Measurements from ENCODE around the gene CTDSPL2. TPM values are rescaled to one million over a fixed set of nuclear protein-coding genes. Genes with fewer than 3 reads are reported as not detected.

Gene CTDSPL2
- total RNA-seq, 1 donor from 2014 or later, result 74.7 TPM

- Mint-ChIP-seq H3K4me3 (no peak overlapping the region), H3K9me3 (peaks cover 20% of the 10 kb centered on the region), H3K4me1 (no peaks in the 10 kb centered on the region), H3K27me3 (ENCODE audit: low read depth) (no peaks in the 10 kb centered on the region), H3K36me3 (peaks cover 37% of the 10 kb centered on the region), H3K27ac (no peak overlapping the region)
- TF ChIP-seq CTCF (IDR thresholded peaks at IDR 0.05; ENCODE audit: unreplicated experiment), result no peak
- no peak for DNase-seq (ENCODE audit: low spot score in 2 of 2, unreplicated experiment in 2 of 2)
These were observed 41.4 kb downstream of the CTDSPL2 start for GRCh38 chr15:44468709-44469385.

GRCh38 chr15:44471885-44472455, 44.5 kb downstream of the CTDSPL2 start:
- Mint-ChIP-seq H3K27ac (no peak overlapping the region), H3K4me3 (no peak overlapping the region), H3K27me3 (ENCODE audit: low read depth) (no peaks in the 10 kb centered on the region), H3K36me3 (peaks cover 28% of the 10 kb centered on the region), H3K9me3 (peaks cover 19% of the 10 kb centered on the region), H3K4me1 (no peaks in the 10 kb centered on the region)
- DNase-seq (ENCODE audit: low spot score in 2 of 2, unreplicated experiment in 2 of 2), result no peak
- no peak for TF ChIP-seq CTCF (IDR thresholded peaks at IDR 0.05; ENCODE audit: unreplicated experiment)

GRCh38 chr15:44479343-44479742, 51.9 kb downstream of the CTDSPL2 start:
- no peak overlapping the region for H3K4me3 Mint-ChIP-seq
- H3K27me3 Mint-ChIP-seq (ENCODE audit: low read depth), result no peaks in the 10 kb centered on the region
- DNase-seq (ENCODE audit: low spot score in 2 of 2, unreplicated experiment in 2 of 2), result no peak
- H3K9me3 Mint-ChIP-seq, result peaks cover 3% of the 10 kb centered on the region
- no peak overlapping the region for H3K27ac Mint-ChIP-seq
- H3K4me1 Mint-ChIP-seq, result no peaks in the 10 kb centered on the region
- no peak for TF ChIP-seq CTCF (IDR thresholded peaks at IDR 0.05; ENCODE audit: unreplicated experiment)
- peaks cover 4% of the 10 kb centered on the region for H3K36me3 Mint-ChIP-seq

GRCh38 chr15:44482090-44482489, 54.7 kb downstream of the CTDSPL2 start:
- no peak for DNase-seq (ENCODE audit: low spot score in 2 of 2, unreplicated experiment in 2 of 2)
- H3K36me3 Mint-ChIP-seq, result peaks cover 5% of the 10 kb centered on the region
- H3K9me3 Mint-ChIP-seq, result peaks cover 3% of the 10 kb centered on the region
- no peak overlapping the region for H3K4me3 Mint-ChIP-seq
- no peak for TF ChIP-seq CTCF (IDR thresholded peaks at IDR 0.05; ENCODE audit: unreplicated experiment)
- no peak overlapping the region for H3K27ac Mint-ChIP-seq
- H3K4me1 Mint-ChIP-seq, result no peaks in the 10 kb centered on the region
- no peaks in the 10 kb centered on the region for H3K27me3 Mint-ChIP-seq (ENCODE audit: low read depth)

- DNase-seq (ENCODE audit: low spot score in 2 of 2, unreplicated experiment in 2 of 2), result no peak
- H3K36me3 Mint-ChIP-seq, result peaks cover 20% of the 10 kb centered on the region
- H3K9me3 Mint-ChIP-seq, result no peaks in the 10 kb centered on the region
- no peaks in the 10 kb centered on the region for H3K27me3 Mint-ChIP-seq (ENCODE audit: low read depth)
- no peaks in the 10 kb centered on the region for H3K4me1 Mint-ChIP-seq
- no peak for TF ChIP-seq CTCF (IDR thresholded peaks at IDR 0.05; ENCODE audit: unreplicated experiment)
- H3K4me3 Mint-ChIP-seq, result no peak overlapping the region
- H3K27ac Mint-ChIP-seq, result no peak overlapping the region
These were observed 58.5 kb downstream of the CTDSPL2 start for GRCh38 chr15:44485880-44486279.

Measured in mesothelial cell of epicardium (in vitro differentiated cells).